Peyer's patch (tissue), 4 donors: ENCODE measurements around the gene ACOT7.

Experiments used
- CTCF ChIP-seq, 6 experiments: fragments of 450-650 bp in 4 of 6; fragments of 200-600 bp in 2 of 6; sonication (generic) in 1 of 6; IDR thresholded peaks; one replicate each; pipeline ENCODE4 v1.5.1; 2017 to 2019; ENCODE audit warnings: antibody characterized with exemption in 6 of 6, mild to moderate bottlenecking in 3 of 6, moderate library complexity in 1 of 6
- POLR2A ChIP-seq, 2 donors: fragments of 450-650 bp; IDR thresholded peaks; one replicate each; pipeline ENCODE4 v1.5.1; 2017; ENCODE audit warnings: antibody characterized with exemption in 2 of 2, mild to moderate bottlenecking in 2 of 2, moderate library complexity in 2 of 2

GRCh38 chr1:6271006-6271405 is 122.6 kb downstream of the ACOT7 start:
- TF ChIP-seq CTCF (IDR thresholded peaks at IDR 0.05) (no peak), POLR2A (IDR thresholded peaks at IDR 0.05) (no peak)
